ENCODE measurements around the gene LGALS3BP. TPM values are rescaled to one million over a fixed set of nuclear protein-coding genes. Genes with fewer than 3 reads are reported as not detected.

LGALS3BP gene
- total and polyA plus RNA-seq, 2 of the 13 experiments (the other 11 are each of a cell fraction or from before 2014, with no cell fraction given): 137 to 332 TPM

DNA sequence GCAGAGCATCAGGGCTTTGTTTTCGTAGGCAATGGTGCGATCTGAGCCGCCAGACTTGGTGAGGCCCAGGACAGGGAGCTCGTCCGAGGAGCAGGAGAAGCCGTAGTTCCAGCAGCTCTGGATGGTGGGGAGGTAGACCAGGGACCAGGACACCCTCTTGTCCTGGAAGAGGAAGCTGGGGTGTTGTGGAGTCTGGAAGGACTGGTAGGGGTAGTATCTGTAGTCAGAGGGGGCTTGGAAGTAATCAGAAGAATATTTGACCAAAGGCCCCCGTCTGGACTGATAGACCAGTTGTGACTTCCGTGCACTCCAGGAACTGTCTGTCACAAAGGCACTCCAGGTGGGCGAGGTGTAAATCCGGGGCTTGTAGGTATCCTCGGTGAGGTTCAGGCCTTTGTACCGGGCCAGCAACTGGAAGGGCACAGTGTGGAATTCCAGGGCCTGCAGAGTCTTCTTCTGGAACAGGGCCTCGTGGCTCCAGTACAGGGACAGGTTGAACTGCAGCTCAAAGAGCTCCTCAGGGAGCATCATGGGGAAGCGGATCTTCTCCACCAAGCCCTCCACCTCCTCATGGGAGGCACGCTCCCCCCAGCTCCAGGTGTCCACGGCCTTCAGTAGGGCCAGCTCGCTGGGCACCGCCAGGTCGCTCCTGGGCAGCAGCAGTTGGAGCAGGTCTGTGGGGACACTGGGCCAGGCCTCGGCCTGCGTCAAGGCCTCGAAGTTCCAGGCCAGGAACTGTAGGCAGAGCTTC lies 7.8 kb downstream of the LGALS3BP start:
- in situ Hi-C loops (cut with HindIII; ENCODE audit: extremely low pct_ligation_motif_present, low pct_unique_long_range_greater_than_20kb) (loop anchor here (5.0 kb wide), 1 partner anchor 90 kb away; no protein-coding TSS in a partner anchor), intact Hi-C loops (cut with micrococcal nuclease; ENCODE audit: unreplicated experiment) (loop anchor here (1.0 kb wide), 1 partner anchor 107 kb away; no protein-coding TSS in a partner anchor)
- H3K27ac ChIP-seq (ENCODE audit: extremely low read length, insufficient read depth, low read length): no peak overlapping the region
- no peak overlapping the region for H3K9ac ChIP-seq (ENCODE audit: insufficient read depth, low read depth, low read length)
- no peak overlapping the region for H3K4me3 ChIP-seq (replicated peaks in 1 of 3; ENCODE audit: insufficient read depth in 1 of 3, low read depth in 2 of 3, low read length in 3 of 3)
- H3K9me3 ChIP-seq (ENCODE audit: low read length): no peaks in the 10 kb centered on the region
- ATAC-seq: no peak; the same call in 2 of the 3 replicates
- H3K4me2 ChIP-seq (ENCODE audit: low read depth, low read length): no peak overlapping the region
- peaks cover 35% of the 10 kb centered on the region for H3K4me1 ChIP-seq (ENCODE audit: insufficient read depth, low read length)
- BruUV-seq (replicated peaks): no TSS peak
- WGBS (ENCODE audit: low lambda C conversion rate): 94% methylated on average over 19 of the region's 22 CpGs
- peaks cover 8 to 43% of the 10 kb centered on the region in 2 experiments for H3K36me3 ChIP-seq (replicated peaks in 1 of 2; ENCODE audit: control insufficient read depth in 1 of 2, insufficient read depth in 2 of 2, low read length in 2 of 2)
- peaks cover 8% of the 10 kb centered on the region; the same call in 1 of the 2 replicates for H4K20me1 ChIP-seq (ENCODE audit: insufficient read depth, low read length)
- no peaks in the 10 kb centered on the region for H3K27me3 ChIP-seq (ENCODE audit: control insufficient read depth in 1 of 2, insufficient read depth in 2 of 2, low read length in 2 of 2)
- no peak for FAIRE-seq
- no peak overlapping the region for H2AFZ ChIP-seq (ENCODE audit: low read length)
- H3K79me2 ChIP-seq (ENCODE audit: insufficient read depth, low read length): peaks cover 7% of the 10 kb centered on the region
- CTCF ChIA-PET (ENCODE audit: low intra/inter-chr PET ratio, low total read pairs): interaction anchor here (1.4 to 3.0 kb wide), 3 partner anchors 89 to 129 kb away, joined by 5 to 35 read pairs (median 7); no protein-coding TSS in a partner anchor
- POLR2A ChIA-PET: interaction anchor here (0.7 to 5.1 kb wide), 8 partner anchors 8 to 131 kb away, joined by 3 to 25 read pairs (median 8); partner anchors contain the start of genes CANT1 and LGALS3BP
- no peak for DNase-seq (ENCODE audit: low spot score)
- TF ChIP-seq PAF1 (CRISPR knock-in tag; IDR thresholded peaks at IDR 0.05) (no peak), ZBTB38 (CRISPR knock-in tag; IDR thresholded peaks at IDR 0.05) (0 out of 2 replicates have a peak, but pooled peaks have one; percentile 12), CCAR2 (optimal IDR thresholded peaks at IDR 0.05; ENCODE audit: low read depth, low read length) (no peak), ZIK1 (CRISPR knock-in tag; IDR thresholded peaks at IDR 0.05; ENCODE audit: borderline replicate concordance, low read depth) (no peak), ZNF670 (CRISPR knock-in tag; IDR thresholded peaks at IDR 0.05; ENCODE audit: borderline replicate concordance) (no peak), ZNF878 (CRISPR knock-in tag; IDR thresholded peaks at IDR 0.05) (no peak), FLYWCH1 (CRISPR knock-in tag; IDR thresholded peaks at IDR 0.05) (no peak), ZNF737 (CRISPR knock-in tag; IDR thresholded peaks at IDR 0.05; ENCODE audit: borderline replicate concordance) (no peak), HMG20B (CRISPR knock-in tag; conservative IDR thresholded peaks at IDR 0.05) (no peak)
- TF ChIP-seq, protein P1, sequence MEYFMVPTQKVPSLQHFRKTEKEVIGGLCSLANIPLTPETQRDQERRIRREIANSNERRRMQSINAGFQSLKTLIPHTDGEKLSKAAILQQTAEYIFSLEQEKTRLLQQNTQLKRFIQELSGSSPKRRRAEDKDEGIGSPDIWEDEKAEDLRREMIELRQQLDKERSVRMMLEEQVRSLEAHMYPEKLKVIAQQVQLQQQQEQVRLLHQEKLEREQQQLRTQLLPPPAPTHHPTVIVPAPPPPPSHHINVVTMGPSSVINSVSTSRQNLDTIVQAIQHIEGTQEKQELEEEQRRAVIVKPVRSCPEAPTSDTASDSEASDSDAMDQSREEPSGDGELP (IDR thresholded peaks at IDR 0.05; ENCODE audit: borderline replicate concordance, low read depth): no peak
- TF ChIP-seq, protein P2, sequence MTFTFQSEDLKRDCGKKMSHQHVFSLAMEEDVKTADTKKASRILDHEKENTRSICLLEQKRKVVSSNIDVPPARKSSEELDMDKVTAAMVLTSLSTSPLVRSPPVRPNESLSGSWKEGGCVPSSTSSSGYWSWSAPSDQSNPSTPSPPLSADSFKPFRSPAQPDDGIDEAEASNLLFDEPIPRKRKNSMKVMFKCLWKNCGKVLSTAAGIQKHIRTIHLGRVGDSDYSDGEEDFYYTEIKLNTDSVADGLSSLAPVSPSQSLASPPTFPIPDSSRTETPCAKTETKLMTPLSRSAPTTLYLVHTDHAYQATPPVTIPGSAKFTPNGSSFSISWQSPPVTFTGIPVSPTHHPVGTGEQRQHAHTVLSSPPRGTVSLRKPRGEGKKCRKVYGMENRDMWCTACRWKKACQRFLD (CRISPR knock-in tag; IDR thresholded peaks at IDR 0.05; ENCODE audit: borderline replicate concordance): no peak
- TF ChIP-seq, protein P3, sequence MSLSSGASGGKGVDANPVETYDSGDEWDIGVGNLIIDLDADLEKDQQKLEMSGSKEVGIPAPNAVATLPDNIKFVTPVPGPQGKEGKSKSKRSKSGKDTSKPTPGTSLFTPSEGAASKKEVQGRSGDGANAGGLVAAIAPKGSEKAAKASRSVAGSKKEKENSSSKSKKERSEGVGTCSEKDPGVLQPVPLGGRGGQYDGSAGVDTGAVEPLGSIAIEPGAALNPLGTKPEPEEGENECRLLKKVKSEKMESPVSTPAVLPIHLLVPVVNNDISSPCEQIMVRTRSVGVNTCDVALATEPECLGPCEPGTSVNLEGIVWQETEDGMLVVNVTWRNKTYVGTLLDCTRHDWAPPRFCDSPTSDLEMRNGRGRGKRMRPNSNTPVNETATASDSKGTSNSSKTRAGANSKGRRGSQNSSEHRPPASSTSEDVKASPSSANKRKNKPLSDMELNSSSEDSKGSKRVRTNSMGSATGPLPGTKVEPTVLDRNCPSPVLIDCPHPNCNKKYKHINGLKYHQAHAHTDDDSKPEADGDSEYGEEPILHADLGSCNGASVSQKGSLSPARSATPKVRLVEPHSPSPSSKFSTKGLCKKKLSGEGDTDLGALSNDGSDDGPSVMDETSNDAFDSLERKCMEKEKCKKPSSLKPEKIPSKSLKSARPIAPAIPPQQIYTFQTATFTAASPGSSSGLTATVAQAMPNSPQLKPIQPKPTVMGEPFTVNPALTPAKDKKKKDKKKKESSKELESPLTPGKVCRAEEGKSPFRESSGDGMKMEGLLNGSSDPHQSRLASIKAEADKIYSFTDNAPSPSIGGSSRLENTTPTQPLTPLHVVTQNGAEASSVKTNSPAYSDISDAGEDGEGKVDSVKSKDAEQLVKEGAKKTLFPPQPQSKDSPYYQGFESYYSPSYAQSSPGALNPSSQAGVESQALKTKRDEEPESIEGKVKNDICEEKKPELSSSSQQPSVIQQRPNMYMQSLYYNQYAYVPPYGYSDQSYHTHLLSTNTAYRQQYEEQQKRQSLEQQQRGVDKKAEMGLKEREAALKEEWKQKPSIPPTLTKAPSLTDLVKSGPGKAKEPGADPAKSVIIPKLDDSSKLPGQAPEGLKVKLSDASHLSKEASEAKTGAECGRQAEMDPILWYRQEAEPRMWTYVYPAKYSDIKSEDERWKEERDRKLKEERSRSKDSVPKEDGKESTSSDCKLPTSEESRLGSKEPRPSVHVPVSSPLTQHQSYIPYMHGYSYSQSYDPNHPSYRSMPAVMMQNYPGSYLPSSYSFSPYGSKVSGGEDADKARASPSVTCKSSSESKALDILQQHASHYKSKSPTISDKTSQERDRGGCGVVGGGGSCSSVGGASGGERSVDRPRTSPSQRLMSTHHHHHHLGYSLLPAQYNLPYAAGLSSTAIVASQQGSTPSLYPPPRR (CRISPR knock-in tag; IDR thresholded peaks at IDR 0.05; ENCODE audit: borderline replicate concordance): no peak

All from HepG2 (cell line).